Activated T-cell treated with anti-CD3 and anti-CD28 coated beads for 24 hours (primary cell): ENCODE measurements around the gene DOK4.

Experiments
- DNase-seq: peaks from one replicate; pipeline ENCODE4 v3.0.0-alpha.2; 2020; ENCODE audit warnings: low read depth

The DOK4 gene

DNA sequence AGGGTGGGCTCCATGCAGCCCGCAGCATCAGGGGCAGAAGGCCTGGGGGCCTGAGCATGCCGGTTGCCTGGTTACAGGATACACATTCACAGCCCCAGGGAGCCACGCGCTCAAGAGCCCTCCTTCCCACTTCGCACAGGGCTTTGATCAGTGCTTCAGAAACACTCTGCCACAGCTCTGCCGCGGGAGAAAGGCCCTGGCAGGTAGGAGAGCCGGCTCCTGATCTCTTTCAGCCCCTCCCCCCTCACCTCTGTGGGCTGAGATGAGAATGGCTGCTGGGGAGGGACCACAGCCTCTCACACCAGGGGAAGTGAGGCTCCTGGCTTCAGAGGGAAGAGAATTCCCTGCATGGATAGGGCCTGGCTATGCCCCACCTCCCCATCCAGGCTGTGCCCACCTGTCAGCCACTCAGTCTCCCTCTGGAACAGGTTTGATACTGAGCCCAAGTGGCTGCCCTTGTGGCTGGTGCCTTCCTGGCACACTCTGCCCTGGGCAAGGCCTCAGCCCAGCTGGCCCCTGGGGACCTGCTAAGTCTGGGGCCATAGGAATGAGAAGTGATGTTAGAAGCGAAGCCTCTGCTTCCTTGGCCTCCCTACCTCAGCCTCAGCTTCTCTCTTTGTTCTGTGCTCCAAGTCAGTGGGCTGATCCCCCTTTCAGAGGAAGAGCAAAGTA lies 8.6 kb downstream of the DOK4 start:
- DNase-seq = no peak

DNA sequence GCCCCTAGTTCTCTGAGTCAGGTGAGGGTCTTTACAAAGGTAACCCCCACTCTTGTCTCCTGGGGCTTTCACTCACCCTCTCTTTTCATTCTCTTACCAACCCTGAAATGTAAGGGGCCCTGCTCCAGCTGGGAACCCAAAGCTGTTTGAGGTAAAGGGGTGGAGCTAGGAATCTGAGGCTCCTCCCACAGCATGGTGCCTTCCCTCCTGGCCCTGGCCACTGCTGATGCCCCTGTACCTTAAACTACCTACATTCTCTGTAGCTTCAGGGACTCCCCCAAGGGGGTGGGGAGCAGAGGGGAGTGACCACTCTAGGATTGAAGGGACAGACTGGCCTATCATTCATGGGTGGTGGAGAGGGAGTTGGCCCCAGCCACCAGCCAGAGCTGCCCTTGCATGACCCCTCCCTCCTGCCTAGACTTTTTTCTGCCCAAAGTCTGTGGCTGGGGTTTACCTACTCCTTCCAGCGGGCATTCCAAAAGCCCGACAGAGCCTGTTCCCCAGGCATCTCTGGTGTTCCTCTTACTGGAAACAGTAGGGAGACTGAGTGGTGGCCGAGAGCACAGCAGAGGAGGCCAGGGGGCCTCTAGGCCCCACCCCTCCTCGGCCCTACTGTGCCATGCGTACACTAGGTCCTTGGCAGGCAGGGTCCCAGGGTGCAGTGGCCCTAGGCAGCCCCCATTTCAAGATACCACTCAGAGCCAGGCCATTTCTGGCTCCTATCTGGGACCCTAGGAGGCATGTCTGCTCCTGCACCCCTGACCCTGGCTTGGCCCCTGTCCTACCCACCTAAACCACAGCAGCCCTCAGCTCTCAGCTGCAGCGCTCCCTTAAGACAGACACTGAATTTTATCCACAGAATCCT lies 9.5 kb downstream of the DOK4 start:
- no peak for DNase-seq

DNA sequence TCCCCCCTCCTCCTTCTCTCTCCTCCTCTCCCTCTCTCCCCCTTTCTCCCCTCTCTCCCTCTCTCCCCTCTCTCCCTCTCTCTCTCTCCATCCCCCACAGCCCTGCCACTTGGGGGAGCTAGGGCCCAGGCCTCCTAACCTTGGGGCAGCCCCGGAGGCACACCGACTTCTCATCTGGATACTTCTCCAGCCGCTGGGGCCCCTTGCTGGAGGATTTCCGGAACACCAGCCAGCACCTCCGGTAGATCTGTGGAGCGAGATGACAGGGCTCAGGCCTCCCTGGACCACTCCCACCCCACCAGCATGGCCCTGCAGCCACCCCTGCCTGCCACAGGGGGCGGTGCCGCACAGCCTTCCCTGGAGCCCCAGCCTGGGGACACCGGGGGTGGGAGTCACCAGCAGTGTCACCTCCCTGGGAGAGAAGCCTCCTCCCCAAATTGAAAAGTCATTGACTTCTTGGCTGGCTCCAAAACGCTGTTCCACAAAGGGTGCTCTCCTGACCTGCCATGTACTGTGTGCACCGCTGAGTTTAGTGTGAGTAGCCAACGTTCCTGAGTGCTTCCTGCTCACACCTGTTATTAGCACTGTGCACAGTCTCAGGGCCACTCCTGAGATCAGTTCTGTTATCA lies 10.5 kb downstream of the DOK4 start:
- DNase-seq = peak; percentile 64

- no peak for DNase-seq
Measured at GRCh38 chr16:57474671-57475661, 11.3 kb downstream of the DOK4 start.

DNA sequence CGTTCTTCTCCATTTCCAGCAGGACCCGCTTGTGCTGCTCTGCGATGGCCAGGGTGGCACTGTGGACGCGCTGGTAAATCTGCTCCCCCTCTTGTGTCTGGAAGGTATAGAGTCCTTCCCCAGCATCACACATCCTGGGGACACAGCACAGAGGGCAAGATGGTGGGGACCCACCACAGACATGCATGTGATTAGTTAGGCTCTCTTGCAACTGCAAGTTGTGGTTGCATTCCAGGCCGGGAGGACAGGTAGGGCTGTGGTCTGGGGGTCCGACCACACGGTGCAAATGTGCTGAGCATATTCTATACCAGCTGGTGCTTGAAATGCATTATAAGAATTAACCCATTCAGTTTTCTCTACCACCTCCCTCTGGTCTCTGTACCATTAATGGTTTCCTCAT lies 12.4 kb downstream of the DOK4 start:
- no peak for DNase-seq

DNA sequence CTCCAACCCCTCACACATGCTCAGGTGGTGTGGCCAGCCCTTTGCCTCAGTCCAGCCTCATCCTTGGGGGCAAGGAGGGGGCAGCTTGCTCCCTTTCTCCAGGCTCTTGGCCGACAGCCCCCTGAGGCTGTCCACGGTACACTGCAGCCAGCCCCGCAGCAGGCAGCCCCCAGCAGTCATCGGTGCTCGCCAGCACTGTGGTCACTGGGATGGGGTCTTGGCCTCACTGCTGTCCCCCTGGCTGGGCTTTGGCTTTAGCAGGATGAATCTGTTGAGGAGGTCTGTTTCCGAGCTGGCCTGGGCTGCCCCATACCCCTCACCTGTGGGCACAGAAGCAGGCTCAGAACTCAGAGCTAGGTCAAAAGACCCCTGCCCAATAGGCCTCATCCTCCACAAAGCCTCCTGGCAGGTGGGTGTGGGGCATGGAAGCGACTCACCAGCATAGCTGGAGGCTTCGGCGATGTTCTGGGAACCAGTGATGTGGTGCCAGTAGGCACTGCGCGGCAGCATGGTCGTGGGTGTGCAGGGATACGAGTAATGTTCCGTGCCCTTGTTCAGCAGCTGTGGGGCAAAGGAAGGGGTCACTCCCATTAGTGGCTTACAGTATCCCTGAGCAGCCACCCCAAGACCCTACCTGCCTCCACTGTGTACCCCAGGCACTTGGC lies 13.0 kb downstream of the DOK4 start:
- DNase-seq = no peak

DNA sequence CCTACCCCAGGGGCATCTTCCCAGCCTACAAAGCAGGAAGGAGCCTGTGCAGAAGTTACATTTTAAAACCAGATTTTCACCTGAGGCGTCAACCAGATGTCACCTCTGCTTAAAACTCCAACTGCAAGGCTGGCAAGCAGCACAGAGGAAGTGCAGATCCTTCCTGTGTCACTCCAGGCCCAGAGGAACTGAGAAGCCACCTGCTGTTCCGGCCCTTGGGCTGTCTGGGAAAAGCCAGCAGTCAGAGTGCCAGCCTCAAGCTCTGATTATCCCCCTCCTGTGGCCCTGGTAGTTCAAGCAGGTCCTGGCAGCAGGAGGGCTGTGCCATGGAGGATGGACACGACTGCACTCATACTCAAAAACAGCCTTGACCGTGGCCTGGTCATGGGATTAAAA lies 13.6 kb downstream of the DOK4 start:
- DNase-seq = no peak

DNA sequence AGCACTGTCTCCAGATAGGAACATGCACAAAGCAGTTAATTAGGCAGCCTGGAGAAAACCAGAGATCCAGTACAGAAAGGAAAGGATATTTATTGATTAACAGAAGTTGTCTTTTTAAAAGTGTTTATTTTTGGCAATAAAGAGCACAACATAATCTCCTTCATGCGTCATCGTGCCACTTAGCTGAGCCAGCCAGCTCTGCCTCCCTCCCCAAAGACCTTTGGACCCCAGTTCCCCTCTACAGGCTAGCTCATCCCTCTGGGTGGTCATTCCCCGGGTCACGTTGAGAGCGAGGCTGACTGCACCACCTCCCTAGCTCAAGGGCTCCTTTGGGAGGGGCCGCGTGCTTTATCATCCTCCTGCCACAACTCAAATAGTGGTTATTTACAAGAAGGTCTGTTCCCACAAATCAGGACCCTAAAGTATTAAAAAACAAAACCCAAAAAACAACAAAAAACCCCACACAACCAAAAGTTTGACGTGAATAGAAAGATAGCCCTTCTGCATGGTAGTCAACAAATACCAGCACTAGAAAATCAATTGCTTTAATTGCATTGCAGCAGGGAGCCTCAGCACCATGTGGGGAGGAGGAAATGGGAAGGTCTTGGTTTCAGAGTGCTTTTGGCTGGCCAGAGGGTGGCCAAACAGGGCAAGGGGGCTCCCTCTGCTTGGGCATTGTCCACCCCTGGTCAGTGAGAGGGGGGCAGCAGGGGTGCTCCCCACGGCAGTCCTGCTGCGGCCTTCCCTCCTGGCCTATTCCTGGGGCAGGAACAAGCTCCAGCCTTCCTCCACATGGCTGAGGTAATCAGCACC lies 14.2 kb downstream of the DOK4 start:
- no peak for DNase-seq

DNA sequence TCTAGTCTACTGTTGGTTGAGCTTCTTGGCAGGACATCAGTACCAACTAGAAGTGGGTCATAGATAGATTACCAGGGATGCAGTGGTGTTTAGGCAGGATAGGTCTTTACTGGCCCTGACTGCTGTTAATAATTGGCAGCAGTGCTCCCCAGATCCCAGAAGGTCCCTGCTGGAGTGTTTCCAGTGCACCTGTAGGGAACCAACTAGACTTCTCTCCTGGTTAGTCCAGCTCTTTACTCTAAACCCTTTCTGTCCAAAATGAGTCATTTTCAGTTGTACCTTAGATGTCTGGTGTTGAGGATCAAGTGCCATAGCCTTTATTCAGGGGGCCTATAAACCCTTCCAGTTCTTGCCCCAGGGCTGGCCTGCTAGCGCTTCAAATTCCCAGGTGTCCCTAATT lies 15.1 kb downstream of the DOK4 start:
- no peak for DNase-seq

- no peak for DNase-seq
Measured at GRCh38 chr16:57470711-57471110, 15.6 kb downstream of the DOK4 start.

DNA sequence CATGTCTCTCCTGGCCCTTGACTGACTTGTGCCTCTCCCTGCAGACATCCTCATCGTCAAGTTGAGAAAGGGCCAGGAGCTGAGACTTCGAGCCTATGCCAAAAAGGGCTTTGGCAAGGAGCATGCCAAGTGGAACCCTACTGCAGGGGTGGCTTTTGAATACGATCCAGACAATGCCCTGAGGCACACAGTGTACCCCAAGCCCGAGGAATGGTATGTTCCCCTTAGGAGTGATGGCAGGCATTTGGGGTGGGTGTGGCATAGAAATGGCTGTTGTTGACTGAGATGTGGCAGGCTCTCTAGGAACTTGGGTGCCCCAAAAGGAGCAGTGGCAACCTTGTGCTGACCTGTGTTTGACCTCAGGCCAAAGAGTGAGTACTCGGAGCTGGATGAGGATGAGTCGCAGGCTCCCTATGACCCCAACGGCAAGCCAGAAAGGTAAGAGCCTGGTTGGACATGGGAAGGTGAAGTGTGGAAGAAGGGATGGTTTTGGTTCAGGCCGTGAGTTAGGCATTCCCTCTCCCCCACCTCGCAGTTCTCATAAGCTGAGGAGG lies 16.3 kb downstream of the DOK4 start:
- no peak for DNase-seq

DNA sequence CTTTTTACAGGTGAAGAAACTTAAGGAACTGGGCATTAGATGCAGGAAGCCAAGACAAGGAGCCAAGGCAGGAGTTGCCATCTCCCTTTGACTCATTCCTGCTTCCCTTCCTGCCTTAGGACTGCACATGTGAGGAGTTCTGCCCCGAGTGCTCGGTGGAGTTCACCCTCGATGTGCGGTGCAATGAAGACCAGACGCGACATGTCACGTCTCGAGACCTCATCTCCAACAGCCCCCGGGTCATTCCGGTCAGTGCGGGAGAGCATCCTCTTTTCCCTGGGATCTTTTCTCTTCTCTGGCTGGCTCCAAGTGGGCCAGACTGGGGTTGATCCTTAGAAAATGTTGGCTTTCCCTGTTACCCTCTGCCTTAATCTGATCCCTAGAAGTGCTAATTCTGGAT lies 17.2 kb downstream of the DOK4 start:
- DNase-seq = no peak

- DNase-seq = no peak
Measured at GRCh38 chr16:57468346-57468745, 17.9 kb downstream of the DOK4 start.

DNA sequence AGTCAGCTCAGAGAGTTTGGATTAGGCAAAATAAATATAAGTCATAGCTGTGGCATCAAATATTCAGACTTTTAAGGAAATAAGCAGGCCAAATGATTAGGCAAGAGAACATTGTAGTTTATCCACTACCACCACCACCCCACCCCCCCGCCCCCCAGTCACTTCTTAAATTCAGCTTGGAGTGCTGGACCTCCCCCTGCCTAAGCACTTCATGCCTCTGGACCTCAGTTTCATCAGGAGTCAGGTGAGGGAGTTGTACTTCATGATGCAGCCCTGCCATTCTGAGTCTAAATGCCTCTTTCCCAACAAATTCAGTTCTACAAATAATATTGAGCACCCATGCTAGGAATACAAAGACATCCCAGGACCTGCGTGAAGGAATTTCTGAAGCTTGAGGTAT lies 21.8 kb downstream of the DOK4 start:
- DNase-seq = no peak

DNA sequence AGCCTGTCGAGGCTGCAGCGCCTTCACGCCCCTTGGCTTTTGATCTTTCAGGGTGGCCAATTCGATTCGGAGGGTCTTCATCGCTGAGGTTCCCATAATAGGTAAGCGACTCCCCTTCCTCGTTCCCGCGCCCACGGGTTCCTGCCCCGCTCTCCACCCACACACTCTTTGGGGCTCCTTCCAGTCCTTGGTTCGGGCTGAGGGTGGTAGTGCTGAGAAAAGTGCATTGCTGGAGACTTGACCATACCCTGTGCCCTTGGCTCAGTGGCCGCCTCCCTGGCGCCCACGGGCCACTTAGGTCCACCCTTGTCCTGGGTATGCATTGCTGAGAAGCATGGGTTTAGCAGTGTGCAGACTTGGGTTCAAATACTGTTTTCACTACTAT lies 23.3 kb downstream of the DOK4 start:
- DNase-seq = no peak

DNA sequence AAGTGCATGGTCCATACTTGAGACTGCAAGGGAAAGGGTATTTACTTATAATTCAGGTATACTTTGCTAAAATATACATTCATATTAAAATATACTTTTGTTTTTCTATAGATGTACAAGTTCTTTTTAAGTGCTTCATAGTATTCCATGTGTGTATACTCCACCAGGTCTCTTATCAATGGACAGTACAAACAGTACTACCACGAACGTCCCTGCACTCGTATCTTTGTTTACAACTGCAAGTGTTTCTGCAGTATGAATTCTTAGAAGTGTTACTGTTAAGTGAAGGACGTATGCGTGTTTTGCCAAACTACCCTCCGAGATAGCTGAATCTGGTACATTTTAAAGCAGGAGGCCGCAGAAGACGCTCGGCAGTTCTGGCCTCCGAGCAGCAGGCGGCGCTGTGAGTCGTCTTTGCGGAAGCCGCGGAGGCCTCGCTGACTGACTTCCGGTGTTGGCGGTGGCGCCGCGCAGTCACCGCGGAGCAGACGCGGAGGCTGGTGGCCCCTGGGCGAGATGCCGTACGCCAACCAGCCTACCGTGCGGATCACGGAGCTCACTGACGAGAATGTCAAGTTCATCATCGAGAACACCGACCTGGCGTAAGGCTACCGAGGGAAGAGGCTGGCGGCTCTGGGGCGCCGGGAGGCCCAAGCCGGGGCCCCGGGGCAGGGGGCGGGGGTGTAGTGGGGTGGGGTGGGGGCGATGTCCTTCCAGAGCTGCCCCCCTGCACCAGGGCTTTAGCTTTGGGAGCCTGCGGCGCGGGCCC lies 23.9 kb downstream of the DOK4 start, which contains the start of gene POLR2C:
Gene POLR2C, plus strand, starts transcription at position 471 of the 769 bp plus-strand sequence. Its CDS starts 46 bp downstream, at position 517.
- DNase-seq = peak; percentile 87

- no peak for DNase-seq
Measured at GRCh38 chr16:57452021-57452420, 34.3 kb downstream of the DOK4 start.

- peak; percentile 88 for DNase-seq
Measured at GRCh38 chr16:57447186-57447962, 38.9 kb downstream of the DOK4 start, which contains the start of the genes CIAPIN1 and COQ9. Gene CIAPIN1, minus strand, starts transcription at chr16:57447385. Its CDS starts 6,457 bp downstream, at chr16:57440928. Gene COQ9, plus strand, starts transcription at chr16:57447479. Its CDS starts 27 bp downstream, at chr16:57447506.
